GM12878 (cell line): ENCODE measurements around the gene PRMT3. TPM values are rescaled to one million over a fixed set of nuclear protein-coding genes. Genes with fewer than 3 reads are reported as not detected.

Experiments used
- ATAC-seq: fragments of 200-7000 bp; cut with Tn5 transposase; 3 replicates; pipeline ENCODE4 v1.9.1; 2020; ENCODE audit warnings: mild to moderate bottlenecking, moderate library complexity
- BruUV-seq: library from RNA; stranded (reverse); fragments of 400-500 nt; replicated peaks from 2 replicates; lab custom pipeline; 2021; lab: Mats Ljungman, UMichigan
- CTCF ChIA-PET: fragments of 300-600 bp; sonication (Branson Sonifier 250); formaldehyde crosslinking; extraction: SDS; loops from one replicate; lab custom pipeline; 2021; ENCODE audit warnings: inconsistent platforms; lab: Yijun Ruan, JAX
- POLR2A ChIA-PET: fragments of 350-600 bp; formaldehyde crosslinking; extraction: SDS; loops from one replicate; lab custom pipeline; 2021; ENCODE audit warnings: inconsistent platforms; lab: Charles Lee
- RAD21 ChIA-PET: fragments of 300-600 bp; sonication (Branson Sonifier 250); formaldehyde crosslinking; loops from one replicate; lab custom pipeline; 2023; ENCODE audit warnings: antibody characterized with exemption; ENCODE audit not compliant: unreplicated experiment; lab: Charles Lee
- SMC1A ChIA-PET: fragments of 300-600 bp; sonication (Branson Sonifier 250); formaldehyde crosslinking; loops from one replicate; lab custom pipeline; 2023; ENCODE audit not compliant: unreplicated experiment, uncharacterized antibody; lab: Charles Lee
- DNase-seq: peaks from one replicate; pipeline ENCODE4 v3.0.0-alpha.2; 2011; ENCODE audit warnings: low read depth, low spot score
- FAIRE-seq: peaks from 3 replicates; lab custom pipeline; 2011; peaks lifted over from hg19 to GRCh38; lab: Jason Lieb, UNC
- H2AFZ ChIP-seq: 2 replicates; pipeline ENCODE4 v1.6.0; 2011; ENCODE audit warnings: low read depth, low read length, control low read depth; ENCODE audit not compliant: control insufficient read depth
- H3K27ac ChIP-seq: 2 replicates; pipeline ENCODE4 v1.5.1; 2011; ENCODE audit warnings: control low read depth; ENCODE audit not compliant: control insufficient read depth, insufficient read depth
- H3K27me3 ChIP-seq, 2 experiments: replicated peaks in 1 of 2; 2 replicates each; pipeline versions ENCODE4 v1.6.0 to v1.6.1; 2011; ENCODE audit warnings: low read length in 1 of 2; ENCODE audit not compliant: control insufficient read depth in 2 of 2, insufficient read depth in 2 of 2
- H3K36me3 ChIP-seq, 2 experiments: 2 replicates each; pipeline ENCODE4 v1.5.1; 2011; ENCODE audit warnings: low read length in 1 of 2; ENCODE audit not compliant: control insufficient read depth in 2 of 2, insufficient read depth in 2 of 2
- H3K4me1 ChIP-seq: 2 replicates; pipeline ENCODE4 v1.6.1; 2011; ENCODE audit warnings: mild to moderate bottlenecking, low read length, moderate library complexity, mixed read lengths; ENCODE audit not compliant: control insufficient read depth, insufficient read depth
- H3K4me2 ChIP-seq: 2 replicates; pipeline ENCODE4 v1.6.0; 2011; ENCODE audit warnings: control low read depth; ENCODE audit not compliant: control insufficient read depth, insufficient read depth
- H3K4me3 ChIP-seq: fragments of 200-600 bp; sonication (generic); 2 replicates; pipeline ENCODE4 v1.5.1; 2016
- H3K79me2 ChIP-seq: 2 replicates; pipeline ENCODE4 v1.6.0; 2011; ENCODE audit warnings: low read length; ENCODE audit not compliant: control insufficient read depth, insufficient read depth
- H3K9ac ChIP-seq: 2 replicates; pipeline ENCODE4 v1.8.0; 2011; ENCODE audit warnings: low read length, control low read depth, mixed read lengths; ENCODE audit not compliant: control insufficient read depth, insufficient read depth
- H3K9me3 ChIP-seq: replicated peaks from 3 replicates; pipeline ENCODE4 v1.5.1; 2011; ENCODE audit warnings: mild to moderate bottlenecking, low read length; ENCODE audit not compliant: control insufficient read depth, insufficient read depth
- H4K20me1 ChIP-seq: 2 replicates; pipeline ENCODE4 v1.6.0; 2011; ENCODE audit not compliant: control insufficient read depth, insufficient read depth
- CHD2 ChIP-seq: IDR thresholded peaks from 2 replicates; pipeline ENCODE4 v1.6.1; 2011; ENCODE audit warnings: low read depth, low read length, improper control_type of control experiment, borderline replicate concordance
- PBX3 ChIP-seq: IDR thresholded peaks from 2 replicates; pipeline ENCODE4 v1.6.1; 2011; ENCODE audit warnings: mild to moderate bottlenecking, low read depth, low read length, moderate library complexity; ENCODE audit not compliant: insufficient replicate concordance
- POU2F2 ChIP-seq: IDR thresholded peaks from 3 replicates; pipeline ENCODE4 v1.6.1; 2011; ENCODE audit warnings: low read depth, mild to moderate bottlenecking, low read length, borderline replicate concordance
- RCOR1 ChIP-seq: conservative IDR thresholded peaks from 2 replicates; pipeline ENCODE4 v1.6.1; 2012; ENCODE audit warnings: low read depth, low read length, improper control_type of control experiment
- REST ChIP-seq: IDR thresholded peaks from 2 replicates; pipeline ENCODE4 v1.6.1; 2012; ENCODE audit warnings: mild to moderate bottlenecking, low read depth, low read length
- SMAD1 ChIP-seq: fragments of 450-650 bp; IDR thresholded peaks from 2 replicates; pipeline ENCODE4 v1.6.1; 2018; ENCODE audit warnings: mild to moderate bottlenecking, low read depth; ENCODE audit not compliant: partially characterized antibody
- SP1 ChIP-seq: IDR thresholded peaks from one replicate; pipeline ENCODE4 v1.6.1; 2011; ENCODE audit warnings: low read depth, low read length
- STAT1 ChIP-seq: fragments of 450-650 bp; conservative IDR thresholded peaks from 2 replicates; pipeline ENCODE4 v1.6.1; 2014; ENCODE audit warnings: antibody characterized with exemption, mild to moderate bottlenecking
- TCF7 ChIP-seq: IDR thresholded peaks from 2 replicates; pipeline ENCODE4 v1.6.1; 2014; ENCODE audit warnings: antibody characterized with exemption, borderline replicate concordance
- ZBTB40 ChIP-seq: fragments of 450-650 bp; IDR thresholded peaks from 2 replicates; pipeline ENCODE4 v1.6.1; 2016; ENCODE audit warnings: mild to moderate bottlenecking, moderate library complexity, borderline replicate concordance
- ZSCAN29 ChIP-seq: fragments of 450-650 bp; IDR thresholded peaks from 2 replicates; pipeline ENCODE4 v1.6.1; 2017; ENCODE audit warnings: mild to moderate bottlenecking, moderate library complexity
- WGBS: methylation state at CpG from one replicate; pipeline ENCODE4 v1.1.6; 2016; ENCODE audit warnings: low lambda C conversion rate; ENCODE audit not compliant: insufficient replicate concordance, insufficient coverage; ENCODE audit errors: missing lambda C conversion rate; 5-methylcytosine and 5-hydroxymethylcytosine counted together
- in situ Hi-C: fragments of 300-500 bp; cut with MboI; formaldehyde crosslinking; loops from 9 replicates; pipeline ENCODE4 v1.14.3; 2018; ENCODE audit warnings: mixed read lengths
- intact Hi-C: fragments of 100-400 bp; cut with micrococcal nuclease; formaldehyde crosslinking; loops from one replicate; pipeline ENCODE4 v1.14.2; 2022; ENCODE audit not compliant: unreplicated experiment
- polyA plus RNA-seq, 11 experiments: library from polyadenylated mRNA; depleted of rRNA in 4 of 11; unstranded in 6 of 11; stranded (reverse) in 5 of 11; fragments of >200 nt; fragmentation: Nextera tagmentation in 4 of 11; fragmentation: Illumina TruSeq in 1 of 11; extraction: Ambion mirVana in 4 of 11; extraction: Trizol in 1 of 11; gene quantifications; 1 replicate in 1 of 11; 2 replicates in 10 of 11; pipeline versions ENCODE4 v1.2.1 to v1.2.3, GENCODE V29; 2011 to 2016; ENCODE audit warnings: inconsistent platforms in 2 of 11, missing spikeins in 2 of 11, low read depth in 1 of 11
- total RNA-seq, 4 experiments: library from RNA; depleted of rRNA in 3 of 4; stranded (reverse); fragments of >200 nt in 3 of 4; fragmentation: Illumina TruSeq in 1 of 4; extraction: Trizol in 1 of 4; gene quantifications; 2 replicates each; pipeline versions ENCODE4 v1.2.1 to v1.2.3, GENCODE V29; 2013 to 2021
- TF ChIP-seq, protein P1 (sequence below), 3 experiments: IDR thresholded peaks in 2 of 3; conservative IDR thresholded peaks in 1 of 3; 2 replicates each; pipeline ENCODE4 v1.5.1; 2011; ENCODE audit warnings: low read depth in 3 of 3, low read length in 3 of 3, mild to moderate bottlenecking in 3 of 3, control low read depth in 2 of 3, moderate library complexity in 2 of 3, inconsistent platforms in 1 of 3, mixed read lengths in 1 of 3; ENCODE audit not compliant: control insufficient read depth in 2 of 3, insufficient read depth in 1 of 3; ENCODE audit errors: extremely low read depth in 1 of 3

Gene PRMT3
- total and polyA plus RNA-seq, 10 of the 15 experiments (the other 5 are each of a cell fraction or from before 2014, with no cell fraction given) = 13.9 to 52.1 (median 27.7) TPM

GRCh38 chr11:20497124-20497792 is 109.7 kb downstream of the PRMT3 start:
- no peaks in the 10 kb centered on the region for H3K79me2 ChIP-seq
- no TSS peak for BruUV-seq
- no peak overlapping the region for H2AFZ ChIP-seq
- no peak overlapping the region for H3K27ac ChIP-seq
- no peaks in the 10 kb centered on the region for H3K9me3 ChIP-seq
- H4K20me1 ChIP-seq = no peaks in the 10 kb centered on the region
- POLR2A ChIA-PET = no interaction called here
- H3K4me3 ChIP-seq = no peak overlapping the region
- CTCF ChIA-PET = interaction anchor here (0.6 to 1.5 kb wide), 6 partner anchors 8 to 113 kb away, joined by 3 to 6 read pairs (median 4); no protein-coding TSS in a partner anchor
- peaks cover 2% of the 10 kb centered on the region in 2 experiments; a peak in 2 of 4 replicates for H3K36me3 ChIP-seq
- H3K4me2 ChIP-seq = no peak overlapping the region
- SMC1A ChIA-PET = interaction anchor here (1.5 kb wide), 2 partner anchors 20 to 71 kb away, joined by 4 read pairs; no protein-coding TSS in a partner anchor
- 77% methylated on average over 5 of the region's 5 CpGs for WGBS
- H3K27me3 ChIP-seq = no peaks in the 10 kb centered on the region
- no peak for ATAC-seq
- FAIRE-seq = no peak
- no peaks in the 10 kb centered on the region for H3K4me1 ChIP-seq
- intact Hi-C loops = no loop called here
- no peak overlapping the region for H3K9ac ChIP-seq
- in situ Hi-C loops = no loop called here
- DNase-seq = no peak
- RAD21 ChIA-PET = interaction anchor here (0.8 kb wide), 1 partner anchor 16 kb away, joined by 3 read pairs; no protein-coding TSS in a partner anchor
- TF ChIP-seq, protein P1, sequence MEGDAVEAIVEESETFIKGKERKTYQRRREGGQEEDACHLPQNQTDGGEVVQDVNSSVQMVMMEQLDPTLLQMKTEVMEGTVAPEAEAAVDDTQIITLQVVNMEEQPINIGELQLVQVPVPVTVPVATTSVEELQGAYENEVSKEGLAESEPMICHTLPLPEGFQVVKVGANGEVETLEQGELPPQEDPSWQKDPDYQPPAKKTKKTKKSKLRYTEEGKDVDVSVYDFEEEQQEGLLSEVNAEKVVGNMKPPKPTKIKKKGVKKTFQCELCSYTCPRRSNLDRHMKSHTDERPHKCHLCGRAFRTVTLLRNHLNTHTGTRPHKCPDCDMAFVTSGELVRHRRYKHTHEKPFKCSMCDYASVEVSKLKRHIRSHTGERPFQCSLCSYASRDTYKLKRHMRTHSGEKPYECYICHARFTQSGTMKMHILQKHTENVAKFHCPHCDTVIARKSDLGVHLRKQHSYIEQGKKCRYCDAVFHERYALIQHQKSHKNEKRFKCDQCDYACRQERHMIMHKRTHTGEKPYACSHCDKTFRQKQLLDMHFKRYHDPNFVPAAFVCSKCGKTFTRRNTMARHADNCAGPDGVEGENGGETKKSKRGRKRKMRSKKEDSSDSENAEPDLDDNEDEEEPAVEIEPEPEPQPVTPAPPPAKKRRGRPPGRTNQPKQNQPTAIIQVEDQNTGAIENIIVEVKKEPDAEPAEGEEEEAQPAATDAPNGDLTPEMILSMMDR (IDR thresholded peaks at IDR 0.05 in 2 of 3, conservative IDR thresholded peaks at IDR 0.05 in 1 of 3; ENCODE audit: control insufficient read depth in 2 of 3, extremely low read depth in 1 of 3, insufficient read depth in 1 of 3, low read depth in 3 of 3, low read length in 3 of 3) = no peak
- TF ChIP-seq SP1 (no peak), RCOR1 (no peak), STAT1 (no peak), ZBTB40 (no peak), REST (no peak), SMAD1 (no peak), POU2F2 (no peak), TCF7 (no peak), CHD2 (no peak), PBX3 (no peak), ZSCAN29 (no peak)
